Islet of Langerhans (tissue), 1 donor: ENCODE data around the gene ATOSA.
A peak's percentile ranks its signal among the peaks of the same experiment; 100 is the strongest.

Experiments
- FAIRE-seq: peaks from one replicate; lab custom pipeline; 2011; peaks lifted over from hg19 to GRCh38; lab: Jason Lieb, UNC

Gene ATOSA

GRCh38 chr15:52651114-52651513 lies 28.1 kb downstream of the ATOSA start:
- FAIRE-seq, result peak; percentile 56

GRCh38 chr15:52649686-52650085 lies 29.5 kb downstream of the ATOSA start:
- FAIRE-seq, result no peak

GRCh38 chr15:52645916-52646315 lies 33.3 kb downstream of the ATOSA start:
- FAIRE-seq, result no peak

- no peak for FAIRE-seq
These were observed 36.5 kb downstream of the ATOSA start for GRCh38 chr15:52642386-52643361.

GRCh38 chr15:52636459-52636858 lies 42.7 kb downstream of the ATOSA start:
- FAIRE-seq, result no peak

GRCh38 chr15:52635908-52636307 lies 43.3 kb downstream of the ATOSA start:
- peak; percentile 51 for FAIRE-seq
